GM10266 (cell line): ENCODE results near the gene SSBP1.
"Not testable (repeated sequence)": the region's sequence is repeated elsewhere in the genome, so short reads cannot be mapped to it uniquely, and the experiment has no call there.

Source experiments
- DNase-seq: peaks from one replicate; pipeline ENCODE4 v3.0.0; 2012; ENCODE audit errors: extremely low spot score
- CTCF ChIP-seq: IDR thresholded peaks from 2 replicates; pipeline ENCODE4 v1.5.1; 2012; ENCODE audit warnings: mild to moderate bottlenecking, low read depth; ENCODE audit not compliant: control insufficient read depth, insufficient read depth; ENCODE audit errors: missing control alignments

SSBP1 gene

GRCh38 chr7:141744131-141744530 is 6.0 kb downstream of the SSBP1 start:
- no peak for TF ChIP-seq CTCF
- no peak for DNase-seq

- no peak for TF ChIP-seq CTCF
- DNase-seq, result no peak
These were observed 10.2 kb downstream of the SSBP1 start for GRCh38 chr7:141748396-141748795.

- DNase-seq, result not testable (repeated sequence)
These were observed 13.7 kb downstream of the SSBP1 start for GRCh38 chr7:141751904-141752303.

GRCh38 chr7:141752634-141753033 is 14.5 kb downstream of the SSBP1 start:
- peak; percentile 31 for TF ChIP-seq CTCF
- no peak for DNase-seq

GRCh38 chr7:141754939-141755338 is 16.8 kb downstream of the SSBP1 start:
- TF ChIP-seq CTCF, result peak; percentile 39
- DNase-seq, result no peak

- no peak for TF ChIP-seq CTCF
- DNase-seq, result no peak
These were observed 25.6 kb downstream of the SSBP1 start, which contains the start of gene TAS2R3 for GRCh38 chr7:141763797-141764196. Gene TAS2R3, plus strand, starts transcription at chr7:141764097. Its CDS starts 62 bp downstream, at chr7:141764159.

- DNase-seq, result not testable (repeated sequence)
These were observed 32.0 kb downstream of the SSBP1 start for GRCh38 chr7:141770083-141770583.

GRCh38 chr7:141776374-141776773 is 38.2 kb downstream of the SSBP1 start, which contains the start of gene TAS2R4:
Gene TAS2R4, plus strand, starts transcription at chr7:141776674. Its CDS starts 1,815 bp downstream, at chr7:141778489.
- DNase-seq, result no peak
- no peak for TF ChIP-seq CTCF
